GM19025 (cell line): ENCODE measurements around the gene PSMD14.
"Not testable (repeated sequence)": the region's sequence is repeated elsewhere in the genome, so short reads cannot be mapped to it uniquely, and the experiment has no call there.

Experiments used
- ATAC-seq: cut with Tn5 transposase; IDR thresholded peaks from one replicate; pipeline ENCODE4 v1.9.1; 2021; ENCODE audit warnings: mild to moderate bottlenecking, low read depth, moderate library complexity; ENCODE audit not compliant: unreplicated experiment

The PSMD14 gene

GRCh38 chr2:161308178-161308955, at the start of gene PSMD14:
Gene PSMD14 (plus strand): TSS chr2:161308425. CDS start chr2:161318826, 10,401 bp downstream.
- peak; percentile 96 for ATAC-seq

DNA sequence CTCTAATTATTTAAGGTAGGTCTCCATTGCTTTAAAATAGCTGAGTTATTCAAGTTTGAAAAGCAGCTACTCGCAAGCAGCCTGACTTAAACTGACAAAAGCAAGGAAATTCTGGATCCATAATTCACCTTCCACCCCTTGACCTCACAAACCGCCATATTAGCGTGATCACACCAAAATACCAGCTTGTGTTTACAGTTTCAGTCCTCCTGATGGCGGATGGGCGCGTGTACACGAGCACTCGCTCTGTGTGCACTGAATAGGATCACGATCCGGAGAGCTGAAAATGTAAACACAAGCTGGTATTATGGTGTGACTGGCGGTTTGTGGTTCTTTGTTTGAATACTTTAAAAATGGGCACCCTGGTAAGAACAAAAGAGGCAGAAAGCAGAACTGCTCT, 42.4 kb upstream of the PSMD14 start:
- ATAC-seq, result no peak

GRCh38 chr2:161269111-161269510, 39.1 kb upstream of the PSMD14 start:
- ATAC-seq, result no peak

- peak; percentile 67 for ATAC-seq
Measured at GRCh38 chr2:161273038-161273760, 35.0 kb upstream of the PSMD14 start.

DNA sequence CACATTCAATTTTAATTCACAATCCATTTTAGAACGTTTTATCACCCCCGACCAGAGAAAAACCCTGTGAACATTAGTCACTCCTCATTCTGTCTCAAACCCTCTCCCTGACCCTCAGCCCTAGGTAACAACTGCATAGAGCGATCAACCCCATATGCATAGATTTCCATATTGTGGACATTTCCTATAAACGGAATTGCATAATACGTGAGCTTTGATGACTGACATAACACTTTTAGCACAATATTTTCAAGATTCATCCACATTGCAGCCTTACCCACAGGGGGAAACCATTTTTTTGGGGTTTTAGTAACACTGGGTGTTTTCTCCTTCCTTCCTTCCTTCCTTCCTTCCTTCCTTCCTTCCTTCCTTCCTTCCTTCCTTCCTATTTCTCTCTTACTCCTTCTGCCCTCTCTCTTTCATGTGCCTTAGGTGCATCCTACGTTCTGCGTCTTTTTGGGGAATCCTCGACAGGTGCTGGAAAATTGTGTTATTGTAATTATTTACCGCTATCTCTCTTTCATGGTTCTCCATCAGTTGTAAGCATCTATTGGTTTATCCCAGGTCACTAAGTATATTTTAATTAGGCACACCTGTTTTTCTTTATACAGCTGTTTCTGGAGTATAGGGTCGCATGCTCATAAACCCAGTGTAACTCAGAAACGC, 29.5 kb upstream of the PSMD14 start:
- not testable (repeated sequence) for ATAC-seq

DNA sequence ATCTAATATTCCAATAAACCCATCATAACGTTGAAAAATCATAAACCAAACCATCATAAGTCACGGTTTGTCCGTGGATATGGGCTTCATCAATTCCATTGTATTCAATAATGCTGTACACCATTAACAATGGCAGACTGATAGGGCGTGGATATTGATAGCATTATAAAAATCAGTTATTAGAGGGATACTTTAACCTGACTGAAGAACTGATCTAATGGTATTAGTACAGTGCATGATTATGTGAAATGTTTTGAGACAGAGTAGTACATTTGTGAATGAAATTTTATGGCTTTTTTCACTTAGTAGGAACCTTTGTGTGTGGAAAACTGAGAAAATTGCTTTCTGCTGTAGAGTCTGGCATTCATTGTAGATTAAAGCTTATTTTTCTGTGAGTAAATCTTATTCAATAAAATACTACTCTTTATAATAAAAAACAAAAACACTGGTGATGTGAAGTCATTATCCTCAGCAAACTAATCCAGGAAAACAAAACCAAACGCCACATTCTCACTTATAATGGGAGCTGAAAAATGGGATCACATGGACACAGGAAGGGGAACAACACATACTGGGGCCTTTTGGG, 28.9 kb upstream of the PSMD14 start:
- ATAC-seq, result not testable (repeated sequence)

- ATAC-seq, result not testable (repeated sequence)
Measured at GRCh38 chr2:161280906-161281323, 27.3 kb upstream of the PSMD14 start.

GRCh38 chr2:161281615-161282310, 26.5 kb upstream of the PSMD14 start:
- ATAC-seq, result not testable (repeated sequence)

GRCh38 chr2:161282311-161282644, 25.9 kb upstream of the PSMD14 start:
- ATAC-seq, result not testable (repeated sequence)

- ATAC-seq, result no peak
Measured at GRCh38 chr2:161283926-161284325, 24.3 kb upstream of the PSMD14 start.

GRCh38 chr2:161303535-161304050, 4.6 kb upstream of the PSMD14 start:
- ATAC-seq, result no peak

GRCh38 chr2:161306919-161307318, 1.3 kb upstream of the PSMD14 start:
- no peak for ATAC-seq

- no peak for ATAC-seq
Measured at GRCh38 chr2:161307676-161308075, 549 bp upstream of the PSMD14 start.

DNA sequence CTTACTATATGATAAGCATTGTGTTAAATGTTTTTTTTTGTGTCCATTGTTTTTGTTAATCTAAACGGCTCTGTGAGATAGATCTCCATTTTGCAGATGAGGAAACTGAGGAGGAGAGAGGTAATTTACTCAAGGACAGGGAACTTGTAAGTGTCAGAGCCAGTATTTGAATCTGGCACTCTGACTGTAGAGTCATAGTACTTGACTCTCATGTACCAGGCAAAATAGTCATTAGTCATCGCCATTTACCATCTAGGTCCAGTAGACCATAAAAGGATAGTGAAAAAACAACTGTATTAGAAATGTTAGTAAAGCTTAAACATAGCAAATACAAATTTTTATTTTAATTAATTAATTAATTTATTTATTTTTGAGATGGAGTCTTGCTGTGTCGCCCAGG, 4.8 kb downstream of the PSMD14 start:
- ATAC-seq, result no peak

- ATAC-seq, result no peak
Measured at GRCh38 chr2:161315380-161315779, 7.2 kb downstream of the PSMD14 start.

DNA sequence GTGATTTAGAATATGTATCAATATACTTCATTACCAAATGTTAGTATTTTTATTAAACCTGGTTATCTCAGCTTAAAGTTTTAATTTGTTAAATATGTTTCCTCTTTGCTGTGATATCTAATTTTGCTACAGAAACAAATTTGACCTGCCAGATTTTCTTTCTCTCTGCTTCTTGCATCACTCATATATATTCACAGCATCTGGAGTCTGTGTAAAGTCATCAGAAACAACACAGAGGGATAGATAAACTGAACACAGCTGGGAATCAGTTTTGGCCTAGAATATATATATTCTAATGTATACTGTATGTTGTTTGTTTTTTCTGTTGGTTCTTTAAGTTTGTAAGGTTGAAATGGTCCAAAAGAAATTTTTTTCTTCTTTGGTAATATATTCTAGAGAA, 8.5 kb downstream of the PSMD14 start:
- no peak for ATAC-seq

GRCh38 chr2:161321944-161322648, 13.9 kb downstream of the PSMD14 start:
- no peak for ATAC-seq

GRCh38 chr2:161324876-161325275, 16.7 kb downstream of the PSMD14 start:
- ATAC-seq, result no peak

DNA sequence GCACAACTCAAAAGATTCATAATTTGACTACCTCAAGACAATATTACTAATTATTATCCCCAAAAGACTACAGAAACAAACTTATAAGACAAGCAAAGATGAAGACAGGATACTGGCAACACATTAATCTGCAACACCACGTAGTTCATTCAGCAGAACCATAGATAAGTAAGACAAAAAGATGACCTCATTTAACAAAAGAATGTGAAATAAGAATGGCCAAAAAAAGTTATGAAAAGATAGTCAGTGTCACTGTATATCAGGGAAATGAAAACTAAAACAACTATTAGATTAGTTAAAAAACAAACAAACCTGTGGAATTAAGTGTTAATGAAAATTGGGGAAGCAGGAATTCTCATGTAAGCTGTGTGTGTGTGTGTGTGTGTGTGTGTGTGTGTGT, 19.4 kb downstream of the PSMD14 start:
- no peak for ATAC-seq
